ENCODE results near the gene PPARG.

DNA sequence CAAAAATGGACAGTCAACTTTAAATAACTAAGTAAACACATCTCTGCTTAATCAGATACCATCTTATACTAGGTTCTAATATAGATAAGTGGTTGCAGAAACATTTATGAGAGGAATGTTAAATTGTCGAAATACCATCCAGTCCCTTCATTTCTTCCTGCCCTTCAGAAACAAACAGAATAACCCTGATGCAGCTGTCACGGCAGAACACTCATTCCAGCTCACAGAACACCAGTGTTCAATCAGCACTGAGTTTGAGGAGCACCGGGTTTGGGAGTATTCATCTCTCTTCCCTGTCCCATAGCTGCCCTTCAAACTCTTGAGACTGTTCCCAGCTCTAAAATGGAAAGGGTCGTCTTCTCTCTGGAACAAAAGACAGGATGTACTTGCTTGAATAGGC lies 134.3 kb downstream of the PPARG start:
- TF ChIP-seq POLR2AphosphoS5 (IDR thresholded peaks at IDR 0.05; ENCODE audit: insufficient read depth, low read depth, low read length) (no peak), CTCF (IDR thresholded peaks at IDR 0.05; ENCODE audit: extremely low read depth in 1 of 2, insufficient read depth in 1 of 2, low read depth in 1 of 2, low read length in 2 of 2) (no peak)

All from endothelial cell of umbilical vein (primary cell).